ENCODE measurements around the gene PIKFYVE. TPM values are rescaled to one million over a fixed set of nuclear protein-coding genes. Genes with fewer than 3 reads are reported as not detected.
A peak's percentile ranks its signal among the peaks of the same experiment; 100 is the strongest.

The PIKFYVE gene
- total and polyA plus RNA-seq, 10 of the 15 experiments (the other 5 are each of a cell fraction or from before 2014, with no cell fraction given), result 5.2 to 41.7 (median 19.6) TPM

DNA sequence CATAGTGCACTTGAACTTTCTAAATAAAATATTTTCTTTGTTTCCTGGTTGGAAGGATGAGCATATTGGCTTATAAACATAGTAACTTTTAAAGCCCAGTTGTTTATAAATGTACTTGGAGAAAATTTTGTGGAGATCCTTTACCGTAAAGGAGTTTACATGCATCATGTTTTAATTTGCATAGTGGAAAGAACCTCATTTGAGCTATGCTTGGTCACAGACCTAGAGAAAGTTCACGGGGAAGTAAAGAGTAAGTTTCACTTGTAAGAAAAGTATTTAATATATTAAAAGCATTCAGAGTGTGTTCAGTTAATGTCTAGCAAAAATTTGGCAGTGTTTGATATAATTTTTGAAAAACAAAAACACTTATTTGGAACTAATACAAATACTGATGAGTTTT is 45.3 kb downstream of the PIKFYVE start (continued):
- TF ChIP-seq, protein P1, sequence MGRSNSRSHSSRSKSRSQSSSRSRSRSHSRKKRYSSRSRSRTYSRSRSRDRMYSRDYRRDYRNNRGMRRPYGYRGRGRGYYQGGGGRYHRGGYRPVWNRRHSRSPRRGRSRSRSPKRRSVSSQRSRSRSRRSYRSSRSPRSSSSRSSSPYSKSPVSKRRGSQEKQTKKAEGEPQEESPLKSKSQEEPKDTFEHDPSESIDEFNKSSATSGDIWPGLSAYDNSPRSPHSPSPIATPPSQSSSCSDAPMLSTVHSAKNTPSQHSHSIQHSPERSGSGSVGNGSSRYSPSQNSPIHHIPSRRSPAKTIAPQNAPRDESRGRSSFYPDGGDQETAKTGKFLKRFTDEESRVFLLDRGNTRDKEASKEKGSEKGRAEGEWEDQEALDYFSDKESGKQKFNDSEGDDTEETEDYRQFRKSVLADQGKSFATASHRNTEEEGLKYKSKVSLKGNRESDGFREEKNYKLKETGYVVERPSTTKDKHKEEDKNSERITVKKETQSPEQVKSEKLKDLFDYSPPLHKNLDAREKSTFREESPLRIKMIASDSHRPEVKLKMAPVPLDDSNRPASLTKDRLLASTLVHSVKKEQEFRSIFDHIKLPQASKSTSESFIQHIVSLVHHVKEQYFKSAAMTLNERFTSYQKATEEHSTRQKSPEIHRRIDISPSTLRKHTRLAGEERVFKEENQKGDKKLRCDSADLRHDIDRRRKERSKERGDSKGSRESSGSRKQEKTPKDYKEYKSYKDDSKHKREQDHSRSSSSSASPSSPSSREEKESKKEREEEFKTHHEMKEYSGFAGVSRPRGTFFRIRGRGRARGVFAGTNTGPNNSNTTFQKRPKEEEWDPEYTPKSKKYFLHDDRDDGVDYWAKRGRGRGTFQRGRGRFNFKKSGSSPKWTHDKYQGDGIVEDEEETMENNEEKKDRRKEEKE (IDR thresholded peaks at IDR 0.05), result no peak
- TF ChIP-seq, protein P2, sequence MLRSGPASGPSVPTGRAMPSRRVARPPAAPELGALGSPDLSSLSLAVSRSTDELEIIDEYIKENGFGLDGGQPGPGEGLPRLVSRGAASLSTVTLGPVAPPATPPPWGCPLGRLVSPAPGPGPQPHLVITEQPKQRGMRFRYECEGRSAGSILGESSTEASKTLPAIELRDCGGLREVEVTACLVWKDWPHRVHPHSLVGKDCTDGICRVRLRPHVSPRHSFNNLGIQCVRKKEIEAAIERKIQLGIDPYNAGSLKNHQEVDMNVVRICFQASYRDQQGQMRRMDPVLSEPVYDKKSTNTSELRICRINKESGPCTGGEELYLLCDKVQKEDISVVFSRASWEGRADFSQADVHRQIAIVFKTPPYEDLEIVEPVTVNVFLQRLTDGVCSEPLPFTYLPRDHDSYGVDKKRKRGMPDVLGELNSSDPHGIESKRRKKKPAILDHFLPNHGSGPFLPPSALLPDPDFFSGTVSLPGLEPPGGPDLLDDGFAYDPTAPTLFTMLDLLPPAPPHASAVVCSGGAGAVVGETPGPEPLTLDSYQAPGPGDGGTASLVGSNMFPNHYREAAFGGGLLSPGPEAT (IDR thresholded peaks at IDR 0.05; ENCODE audit: low read depth), result peak; percentile 82

DNA sequence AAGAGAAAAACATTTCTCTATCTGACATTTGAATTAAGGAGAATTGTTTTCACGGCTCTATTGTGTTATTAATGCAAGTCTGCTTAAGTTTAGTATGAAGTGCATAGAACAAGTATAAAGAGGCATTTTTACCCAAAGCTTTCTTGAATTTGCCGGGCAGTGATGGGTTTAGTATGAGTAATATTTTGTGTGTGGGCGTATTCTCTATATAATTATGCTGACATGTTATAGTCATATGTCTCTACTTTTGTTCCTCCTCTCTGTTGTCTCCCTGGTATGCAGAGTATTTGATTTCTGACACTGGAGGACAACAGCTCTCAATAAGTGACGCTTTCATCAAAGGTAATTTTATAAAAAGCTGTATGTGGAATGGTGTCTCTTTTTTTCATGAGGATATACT is 45.9 kb downstream of the PIKFYVE start:
- BruUV-seq (replicated peaks), result no TSS peak
- ATAC-seq (peak; percentile 84), FAIRE-seq (no peak), DNase-seq (ENCODE audit: low read depth, low spot score) (no peak)
- peak overlapping the region; percentile 51 for H3K4me2 ChIP-seq (ENCODE audit: control insufficient read depth, insufficient read depth)
- H3K79me2 ChIP-seq (ENCODE audit: control insufficient read depth, insufficient read depth, low read length), result peaks cover 9% of the 10 kb centered on the region
- in situ Hi-C loops (cut with MboI), result no loop called here
- ChIA-PET RAD21 (ENCODE audit: unreplicated experiment) (interaction anchor here (0.6 to 2.4 kb wide), 12 partner anchors 9 to 60 kb away, joined by 3 to 16 read pairs (median 6); partner anchors contain the start of genes IDH1 and PIKFYVE), CTCF (interaction anchor here (1.0 to 3.1 kb wide), 9 partner anchors 8 to 565 kb away, joined by 3 to 24 read pairs (median 6); partner anchors contain the start of genes IDH1 and PIKFYVE), POLR2A (interaction anchor here (1.2 to 6.0 kb wide), 4 partner anchors 9 to 58 kb away, joined by 5 to 68 read pairs (median 16); partner anchors contain the start of genes IDH1 and PIKFYVE), SMC1A (ENCODE audit: uncharacterized antibody, unreplicated experiment) (interaction anchor here (1.2 to 5.8 kb wide), 12 partner anchors 9 to 136 kb away, joined by 3 to 77 read pairs (median 5); partner anchors contain the start of genes IDH1 and PIKFYVE)
- no peaks in the 10 kb centered on the region for H3K9me3 ChIP-seq (replicated peaks; ENCODE audit: control insufficient read depth, insufficient read depth, low read length)
- peaks cover 13% of the 10 kb centered on the region for H3K4me1 ChIP-seq (ENCODE audit: control insufficient read depth, insufficient read depth, low read length)
- H3K27me3 ChIP-seq (replicated peaks in 1 of 2; ENCODE audit: control insufficient read depth in 2 of 2, insufficient read depth in 2 of 2, low read length in 1 of 2), result no peaks in the 10 kb centered on the region
- H2AFZ ChIP-seq (ENCODE audit: control insufficient read depth, low read depth, low read length), result no peak overlapping the region
- H4K20me1 ChIP-seq (ENCODE audit: control insufficient read depth, insufficient read depth), result no peaks in the 10 kb centered on the region
- intact Hi-C loops (cut with micrococcal nuclease; ENCODE audit: unreplicated experiment), result loop anchor here (2.0 kb wide), 1 partner anchor 17 kb away; no protein-coding TSS in a partner anchor
- H3K36me3 ChIP-seq (ENCODE audit: control insufficient read depth in 2 of 2, insufficient read depth in 2 of 2, low read length in 1 of 2), result peaks cover 0 to 8% of the 10 kb centered on the region in 2 experiments; a peak in 2 of 4 replicates
- no peak overlapping the region for H3K9ac ChIP-seq (ENCODE audit: control insufficient read depth, insufficient read depth, low read length)
- peak overlapping the region; percentile 71 for H3K4me3 ChIP-seq
- H3K27ac ChIP-seq (ENCODE audit: control insufficient read depth, insufficient read depth), result peak overlapping the region; percentile 76
- 10% methylated on average over 4 of the region's 4 CpGs for WGBS (ENCODE audit: insufficient coverage, insufficient replicate concordance, low lambda C conversion rate, missing lambda C conversion rate)
- TF ChIP-seq, protein P3, sequence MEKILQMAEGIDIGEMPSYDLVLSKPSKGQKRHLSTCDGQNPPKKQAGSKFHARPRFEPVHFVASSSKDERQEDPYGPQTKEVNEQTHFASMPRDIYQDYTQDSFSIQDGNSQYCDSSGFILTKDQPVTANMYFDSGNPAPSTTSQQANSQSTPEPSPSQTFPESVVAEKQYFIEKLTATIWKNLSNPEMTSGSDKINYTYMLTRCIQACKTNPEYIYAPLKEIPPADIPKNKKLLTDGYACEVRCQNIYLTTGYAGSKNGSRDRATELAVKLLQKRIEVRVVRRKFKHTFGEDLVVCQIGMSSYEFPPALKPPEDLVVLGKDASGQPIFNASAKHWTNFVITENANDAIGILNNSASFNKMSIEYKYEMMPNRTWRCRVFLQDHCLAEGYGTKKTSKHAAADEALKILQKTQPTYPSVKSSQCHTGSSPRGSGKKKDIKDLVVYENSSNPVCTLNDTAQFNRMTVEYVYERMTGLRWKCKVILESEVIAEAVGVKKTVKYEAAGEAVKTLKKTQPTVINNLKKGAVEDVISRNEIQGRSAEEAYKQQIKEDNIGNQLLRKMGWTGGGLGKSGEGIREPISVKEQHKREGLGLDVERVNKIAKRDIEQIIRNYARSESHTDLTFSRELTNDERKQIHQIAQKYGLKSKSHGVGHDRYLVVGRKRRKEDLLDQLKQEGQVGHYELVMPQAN (conservative IDR thresholded peaks at IDR 0.05), result peak; percentile 93
- TF ChIP-seq BMI1 (IDR thresholded peaks at IDR 0.05; ENCODE audit: borderline replicate concordance), result no peak
- TF ChIP-seq HDAC6 (IDR thresholded peaks at IDR 0.05; ENCODE audit: unreplicated experiment), result no peak
- TF ChIP-seq RAD21 (IDR thresholded peaks at IDR 0.05; ENCODE audit: insufficient read depth, low read depth, low read length), result no peak
- TF ChIP-seq CREM (IDR thresholded peaks at IDR 0.05; ENCODE audit: low read depth), result peak; percentile 51; the same call in 1 of the 2 replicates
- peak; percentile 57 for TF ChIP-seq POLR2AphosphoS5 (IDR thresholded peaks at IDR 0.05; ENCODE audit: low read length)
- TF ChIP-seq, protein P4, sequence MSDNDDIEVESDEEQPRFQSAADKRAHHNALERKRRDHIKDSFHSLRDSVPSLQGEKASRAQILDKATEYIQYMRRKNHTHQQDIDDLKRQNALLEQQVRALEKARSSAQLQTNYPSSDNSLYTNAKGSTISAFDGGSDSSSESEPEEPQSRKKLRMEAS (IDR thresholded peaks at IDR 0.05; ENCODE audit: low read depth, low read length), result no peak
- TF ChIP-seq RUNX3 (IDR thresholded peaks at IDR 0.05; ENCODE audit: low read length), result peak; percentile 49; the same call in 1 of the 2 replicates
- no peak for TF ChIP-seq POLR2A (IDR thresholded peaks at IDR 0.05; ENCODE audit: low read depth, low read length)
- no peak for TF ChIP-seq TARDBP (IDR thresholded peaks at IDR 0.05; ENCODE audit: borderline replicate concordance)
- peak; percentile 62 for TF ChIP-seq JUNB (IDR thresholded peaks at IDR 0.05)
- TF ChIP-seq KAT2A (conservative IDR thresholded peaks at IDR 0.05; ENCODE audit: control insufficient read depth, low read depth, low read length), result no peak
- TF ChIP-seq PML (IDR thresholded peaks at IDR 0.05; ENCODE audit: low read length), result 0 out of 2 replicates have a peak, but pooled peaks have one; percentile 36

All from GM12878 (cell line).